ENCODE data around the gene MACC1.

- TF ChIP-seq NFYB (CRISPR knock-in tag; IDR thresholded peaks at IDR 0.05), result no peak
- no peak for TF ChIP-seq MAZ (IDR thresholded peaks at IDR 0.05; ENCODE audit: borderline replicate concordance, low read depth, low read length)
- no peak for TF ChIP-seq MAZ (CRISPR knock-in tag; IDR thresholded peaks at IDR 0.05; ENCODE audit: low read depth)
- no peak for TF ChIP-seq EZH2 (conservative IDR thresholded peaks at IDR 0.05; ENCODE audit: low read depth, low read length)
- no peak for TF ChIP-seq NR2C2 (CRISPR knock-in tag; IDR thresholded peaks at IDR 0.05; ENCODE audit: borderline replicate concordance)
- no peak for TF ChIP-seq BRCA1 (CRISPR knock-in tag; IDR thresholded peaks at IDR 0.05)
- no peak for TF ChIP-seq ZFP36 (IDR thresholded peaks at IDR 0.05; ENCODE audit: borderline replicate concordance, low read depth, low read length, partially characterized antibody)
- TF ChIP-seq, protein P1, sequence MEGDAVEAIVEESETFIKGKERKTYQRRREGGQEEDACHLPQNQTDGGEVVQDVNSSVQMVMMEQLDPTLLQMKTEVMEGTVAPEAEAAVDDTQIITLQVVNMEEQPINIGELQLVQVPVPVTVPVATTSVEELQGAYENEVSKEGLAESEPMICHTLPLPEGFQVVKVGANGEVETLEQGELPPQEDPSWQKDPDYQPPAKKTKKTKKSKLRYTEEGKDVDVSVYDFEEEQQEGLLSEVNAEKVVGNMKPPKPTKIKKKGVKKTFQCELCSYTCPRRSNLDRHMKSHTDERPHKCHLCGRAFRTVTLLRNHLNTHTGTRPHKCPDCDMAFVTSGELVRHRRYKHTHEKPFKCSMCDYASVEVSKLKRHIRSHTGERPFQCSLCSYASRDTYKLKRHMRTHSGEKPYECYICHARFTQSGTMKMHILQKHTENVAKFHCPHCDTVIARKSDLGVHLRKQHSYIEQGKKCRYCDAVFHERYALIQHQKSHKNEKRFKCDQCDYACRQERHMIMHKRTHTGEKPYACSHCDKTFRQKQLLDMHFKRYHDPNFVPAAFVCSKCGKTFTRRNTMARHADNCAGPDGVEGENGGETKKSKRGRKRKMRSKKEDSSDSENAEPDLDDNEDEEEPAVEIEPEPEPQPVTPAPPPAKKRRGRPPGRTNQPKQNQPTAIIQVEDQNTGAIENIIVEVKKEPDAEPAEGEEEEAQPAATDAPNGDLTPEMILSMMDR (CRISPR knock-in tag; IDR thresholded peaks at IDR 0.05), result no peak
- no peak for TF ChIP-seq RXRA (CRISPR knock-in tag; IDR thresholded peaks at IDR 0.05)
- TF ChIP-seq NCOA1 (CRISPR knock-in tag; IDR thresholded peaks at IDR 0.05), result no peak
- no peak for TF ChIP-seq ZNF768 (CRISPR knock-in tag; IDR thresholded peaks at IDR 0.05)
- no peak for TF ChIP-seq SIN3A (IDR thresholded peaks at IDR 0.05; ENCODE audit: borderline replicate concordance, low read depth, low read length)
- TF ChIP-seq RFX5 (IDR thresholded peaks at IDR 0.05; ENCODE audit: low read depth, low read length), result no peak
- TF ChIP-seq, protein P2, sequence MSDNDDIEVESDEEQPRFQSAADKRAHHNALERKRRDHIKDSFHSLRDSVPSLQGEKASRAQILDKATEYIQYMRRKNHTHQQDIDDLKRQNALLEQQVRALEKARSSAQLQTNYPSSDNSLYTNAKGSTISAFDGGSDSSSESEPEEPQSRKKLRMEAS (IDR thresholded peaks at IDR 0.05), result no peak
Measured at GRCh38 chr7:20237464-20238193, 20.4 kb upstream of the MACC1 start.
